SK-N-SH (cell line): ENCODE results near the gene GRM8.
A peak's percentile ranks its signal among the peaks of the same experiment; 100 is the strongest.

Experiments used
- ELF1 ChIP-seq: IDR thresholded peaks from 2 replicates; pipeline ENCODE4 v1.4.0; 2012
- EZH2phosphoT487 ChIP-seq: fragments of 200-600 bp; sonication (generic); IDR thresholded peaks from 2 replicates; pipeline ENCODE4 v1.6.1; 2017; ENCODE audit warnings: low read depth, mixed run types, mild to moderate bottlenecking, antibody characterized with exemption, moderate library complexity, borderline replicate concordance
- GATA2 ChIP-seq: sonication (generic); formaldehyde crosslinking; IDR thresholded peaks from 2 replicates; pipeline ENCODE4 v1.5.0; 2020; ENCODE audit warnings: mild to moderate bottlenecking, missing genetic modification reagents
- MAX ChIP-seq: IDR thresholded peaks from 2 replicates; pipeline ENCODE4 v1.4.0; 2012; ENCODE audit warnings: low read depth
- POLR2AphosphoS5 ChIP-seq: IDR thresholded peaks from 2 replicates; pipeline ENCODE4 v1.6.1; 2012; ENCODE audit warnings: low read depth, low read length
- RAD21 ChIP-seq: IDR thresholded peaks from 2 replicates; pipeline ENCODE4 v1.6.1; 2012; ENCODE audit warnings: mild to moderate bottlenecking, low read length
- SIN3A ChIP-seq: IDR thresholded peaks from 2 replicates; pipeline ENCODE4 v1.6.1; 2012; ENCODE audit warnings: low read depth, mild to moderate bottlenecking, low read length, moderate library complexity, borderline replicate concordance
- SMC3 ChIP-seq: IDR thresholded peaks from 2 replicates; pipeline ENCODE4 v1.6.1; 2012; ENCODE audit warnings: low read depth, low read length, improper control_type of control experiment
- TAF1 ChIP-seq: IDR thresholded peaks from 2 replicates; pipeline ENCODE4 v1.6.1; 2012; ENCODE audit warnings: low read depth, mild to moderate bottlenecking, low read length, moderate library complexity, borderline replicate concordance
- TCF12 ChIP-seq: IDR thresholded peaks from 2 replicates; pipeline ENCODE4 v1.4.0; 2012
- USF2 ChIP-seq: fragments of 150-350 bp; IDR thresholded peaks from 2 replicates; pipeline ENCODE4 v1.6.1; 2017; ENCODE audit warnings: antibody characterized with exemption, low read length, low read depth, borderline replicate concordance
- TF ChIP-seq, protein P1 (sequence below): fragments of 200-600 bp; sonication (generic); IDR thresholded peaks from 2 replicates; pipeline ENCODE4 v1.6.1; 2017; ENCODE audit warnings: antibody characterized with exemption, mild to moderate bottlenecking, moderate library complexity
- TF ChIP-seq, protein P2 (sequence below): IDR thresholded peaks from 2 replicates; pipeline ENCODE4 v1.6.1; 2012; ENCODE audit warnings: mild to moderate bottlenecking, low read depth, low read length, moderate library complexity
- TF ChIP-seq, protein P3 (sequence below): IDR thresholded peaks from 2 replicates; pipeline ENCODE4 v1.4.0; 2012; ENCODE audit warnings: low read depth, borderline replicate concordance

- TF ChIP-seq, protein P1, sequence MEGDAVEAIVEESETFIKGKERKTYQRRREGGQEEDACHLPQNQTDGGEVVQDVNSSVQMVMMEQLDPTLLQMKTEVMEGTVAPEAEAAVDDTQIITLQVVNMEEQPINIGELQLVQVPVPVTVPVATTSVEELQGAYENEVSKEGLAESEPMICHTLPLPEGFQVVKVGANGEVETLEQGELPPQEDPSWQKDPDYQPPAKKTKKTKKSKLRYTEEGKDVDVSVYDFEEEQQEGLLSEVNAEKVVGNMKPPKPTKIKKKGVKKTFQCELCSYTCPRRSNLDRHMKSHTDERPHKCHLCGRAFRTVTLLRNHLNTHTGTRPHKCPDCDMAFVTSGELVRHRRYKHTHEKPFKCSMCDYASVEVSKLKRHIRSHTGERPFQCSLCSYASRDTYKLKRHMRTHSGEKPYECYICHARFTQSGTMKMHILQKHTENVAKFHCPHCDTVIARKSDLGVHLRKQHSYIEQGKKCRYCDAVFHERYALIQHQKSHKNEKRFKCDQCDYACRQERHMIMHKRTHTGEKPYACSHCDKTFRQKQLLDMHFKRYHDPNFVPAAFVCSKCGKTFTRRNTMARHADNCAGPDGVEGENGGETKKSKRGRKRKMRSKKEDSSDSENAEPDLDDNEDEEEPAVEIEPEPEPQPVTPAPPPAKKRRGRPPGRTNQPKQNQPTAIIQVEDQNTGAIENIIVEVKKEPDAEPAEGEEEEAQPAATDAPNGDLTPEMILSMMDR, result no peak
- TF ChIP-seq GATA2 (CRISPR knock-in tag), result peak; percentile 94
- no peak for TF ChIP-seq TCF12
- TF ChIP-seq SIN3A, result no peak
- TF ChIP-seq POLR2AphosphoS5, result no peak
- TF ChIP-seq, protein P2, sequence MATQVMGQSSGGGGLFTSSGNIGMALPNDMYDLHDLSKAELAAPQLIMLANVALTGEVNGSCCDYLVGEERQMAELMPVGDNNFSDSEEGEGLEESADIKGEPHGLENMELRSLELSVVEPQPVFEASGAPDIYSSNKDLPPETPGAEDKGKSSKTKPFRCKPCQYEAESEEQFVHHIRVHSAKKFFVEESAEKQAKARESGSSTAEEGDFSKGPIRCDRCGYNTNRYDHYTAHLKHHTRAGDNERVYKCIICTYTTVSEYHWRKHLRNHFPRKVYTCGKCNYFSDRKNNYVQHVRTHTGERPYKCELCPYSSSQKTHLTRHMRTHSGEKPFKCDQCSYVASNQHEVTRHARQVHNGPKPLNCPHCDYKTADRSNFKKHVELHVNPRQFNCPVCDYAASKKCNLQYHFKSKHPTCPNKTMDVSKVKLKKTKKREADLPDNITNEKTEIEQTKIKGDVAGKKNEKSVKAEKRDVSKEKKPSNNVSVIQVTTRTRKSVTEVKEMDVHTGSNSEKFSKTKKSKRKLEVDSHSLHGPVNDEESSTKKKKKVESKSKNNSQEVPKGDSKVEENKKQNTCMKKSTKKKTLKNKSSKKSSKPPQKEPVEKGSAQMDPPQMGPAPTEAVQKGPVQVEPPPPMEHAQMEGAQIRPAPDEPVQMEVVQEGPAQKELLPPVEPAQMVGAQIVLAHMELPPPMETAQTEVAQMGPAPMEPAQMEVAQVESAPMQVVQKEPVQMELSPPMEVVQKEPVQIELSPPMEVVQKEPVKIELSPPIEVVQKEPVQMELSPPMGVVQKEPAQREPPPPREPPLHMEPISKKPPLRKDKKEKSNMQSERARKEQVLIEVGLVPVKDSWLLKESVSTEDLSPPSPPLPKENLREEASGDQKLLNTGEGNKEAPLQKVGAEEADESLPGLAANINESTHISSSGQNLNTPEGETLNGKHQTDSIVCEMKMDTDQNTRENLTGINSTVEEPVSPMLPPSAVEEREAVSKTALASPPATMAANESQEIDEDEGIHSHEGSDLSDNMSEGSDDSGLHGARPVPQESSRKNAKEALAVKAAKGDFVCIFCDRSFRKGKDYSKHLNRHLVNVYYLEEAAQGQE, result no peak
- peak; percentile 20; the same call in 1 of the 2 replicates for TF ChIP-seq RAD21
- TF ChIP-seq, protein P3, sequence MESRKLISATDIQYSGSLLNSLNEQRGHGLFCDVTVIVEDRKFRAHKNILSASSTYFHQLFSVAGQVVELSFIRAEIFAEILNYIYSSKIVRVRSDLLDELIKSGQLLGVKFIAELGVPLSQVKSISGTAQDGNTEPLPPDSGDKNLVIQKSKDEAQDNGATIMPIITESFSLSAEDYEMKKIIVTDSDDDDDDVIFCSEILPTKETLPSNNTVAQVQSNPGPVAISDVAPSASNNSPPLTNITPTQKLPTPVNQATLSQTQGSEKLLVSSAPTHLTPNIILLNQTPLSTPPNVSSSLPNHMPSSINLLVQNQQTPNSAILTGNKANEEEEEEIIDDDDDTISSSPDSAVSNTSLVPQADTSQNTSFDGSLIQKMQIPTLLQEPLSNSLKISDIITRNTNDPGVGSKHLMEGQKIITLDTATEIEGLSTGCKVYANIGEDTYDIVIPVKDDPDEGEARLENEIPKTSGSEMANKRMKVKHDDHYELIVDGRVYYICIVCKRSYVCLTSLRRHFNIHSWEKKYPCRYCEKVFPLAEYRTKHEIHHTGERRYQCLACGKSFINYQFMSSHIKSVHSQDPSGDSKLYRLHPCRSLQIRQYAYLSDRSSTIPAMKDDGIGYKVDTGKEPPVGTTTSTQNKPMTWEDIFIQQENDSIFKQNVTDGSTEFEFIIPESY, result no peak
- TF ChIP-seq SMC3, result no peak
- no peak for TF ChIP-seq EZH2phosphoT487
- TF ChIP-seq USF2, result no peak
- TF ChIP-seq ELF1, result no peak
- no peak for TF ChIP-seq TAF1
- no peak for TF ChIP-seq MAX
These were observed 553.8 kb downstream of the GRM8 start for GRCh38 chr7:126698909-126699308.
